ENCODE data around the gene MIF.
"Not testable (repeated sequence)": the region's sequence is repeated elsewhere in the genome, so short reads cannot be mapped to it uniquely, and the experiment has no call there.

MIF gene

GRCh38 chr22:23904573-23905254, 10.5 kb downstream of the MIF start:
- no peak for DNase-seq

- no peak for DNase-seq
These were observed 12.5 kb downstream of the MIF start for GRCh38 chr22:23906641-23907040.

- not testable (repeated sequence) for DNase-seq
These were observed 13.2 kb downstream of the MIF start for GRCh38 chr22:23907423-23907822.

GRCh38 chr22:23908587-23909205, 14.5 kb downstream of the MIF start:
- no peak for DNase-seq

GRCh38 chr22:23909296-23909898, 15.2 kb downstream of the MIF start:
- no peak for DNase-seq

- no peak for DNase-seq
These were observed 16.5 kb downstream of the MIF start for GRCh38 chr22:23910496-23911190.

GRCh38 chr22:23911318-23911980, 17.3 kb downstream of the MIF start:
- DNase-seq: no peak

- no peak for DNase-seq
These were observed 18.2 kb downstream of the MIF start for GRCh38 chr22:23912293-23912903.

GRCh38 chr22:23913306-23913660, 19.1 kb downstream of the MIF start:
- no peak for DNase-seq

- DNase-seq: peak; percentile 100
These were observed 19.6 kb downstream of the MIF start for GRCh38 chr22:23913661-23914353.

GRCh38 chr22:23915290-23915689, 21.1 kb downstream of the MIF start:
- DNase-seq: no peak

- DNase-seq: not testable (repeated sequence)
These were observed 26.1 kb downstream of the MIF start for GRCh38 chr22:23920267-23920611.

GRCh38 chr22:23921586-23922201, 27.5 kb downstream of the MIF start:
- not testable (repeated sequence) for DNase-seq

- no peak for DNase-seq
These were observed 28.7 kb downstream of the MIF start for GRCh38 chr22:23922921-23923320.

GRCh38 chr22:23925020-23925606, 30.9 kb downstream of the MIF start:
- DNase-seq: no peak

GRCh38 chr22:23926561-23926960, 32.4 kb downstream of the MIF start:
- no peak for DNase-seq

GRCh38 chr22:23938328-23939016, 44.3 kb downstream of the MIF start:
- no peak for DNase-seq

GRCh38 chr22:23939017-23939357, 44.8 kb downstream of the MIF start:
- no peak for DNase-seq

GRCh38 chr22:23940166-23940565, 46.0 kb downstream of the MIF start:
- not testable (repeated sequence) for DNase-seq
